ENCODE data around the gene STAP1. TPM values are rescaled to one million over a fixed set of nuclear protein-coding genes. Genes with fewer than 3 reads are reported as not detected.
A peak's percentile ranks its signal among the peaks of the same experiment; 100 is the strongest.

Gene STAP1
- total and polyA plus RNA-seq, 10 of the 15 experiments (the other 5 are each of a cell fraction or from before 2014, with no cell fraction given), result 4.6 to 19.4 (median 9.4) TPM

DNA sequence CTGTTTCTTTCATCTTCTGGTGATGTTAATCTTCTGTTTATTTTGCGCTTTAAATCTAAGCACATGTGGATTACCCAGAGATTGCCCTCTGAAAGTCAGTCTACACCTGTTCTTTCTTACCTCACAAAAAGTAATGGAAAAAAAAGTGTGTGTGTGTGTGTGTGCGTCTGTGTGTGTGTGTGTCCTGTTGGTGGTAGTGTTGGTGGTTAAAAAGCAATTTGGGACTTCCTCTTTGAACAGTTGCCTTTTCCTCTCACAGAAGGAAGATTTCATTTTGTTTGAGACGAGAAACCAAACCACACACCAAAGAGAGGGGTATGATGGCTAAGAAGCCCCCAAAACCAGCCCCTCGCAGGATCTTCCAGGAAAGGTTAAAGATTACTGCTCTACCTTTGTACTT lies at the start of gene STAP1 (continued):
- TF ChIP-seq ZBTB33 (IDR thresholded peaks at IDR 0.05) (no peak), CHD2 (IDR thresholded peaks at IDR 0.05; ENCODE audit: borderline replicate concordance, low read depth, low read length) (peak; percentile 25; the same call in 1 of the 2 replicates), SRF (IDR thresholded peaks at IDR 0.05; ENCODE audit: low read depth in 2 of 2, low read length in 2 of 2) (no peak), RUNX3 (IDR thresholded peaks at IDR 0.05; ENCODE audit: low read length) (peak; percentile 97)
- TF ChIP-seq, protein P1, sequence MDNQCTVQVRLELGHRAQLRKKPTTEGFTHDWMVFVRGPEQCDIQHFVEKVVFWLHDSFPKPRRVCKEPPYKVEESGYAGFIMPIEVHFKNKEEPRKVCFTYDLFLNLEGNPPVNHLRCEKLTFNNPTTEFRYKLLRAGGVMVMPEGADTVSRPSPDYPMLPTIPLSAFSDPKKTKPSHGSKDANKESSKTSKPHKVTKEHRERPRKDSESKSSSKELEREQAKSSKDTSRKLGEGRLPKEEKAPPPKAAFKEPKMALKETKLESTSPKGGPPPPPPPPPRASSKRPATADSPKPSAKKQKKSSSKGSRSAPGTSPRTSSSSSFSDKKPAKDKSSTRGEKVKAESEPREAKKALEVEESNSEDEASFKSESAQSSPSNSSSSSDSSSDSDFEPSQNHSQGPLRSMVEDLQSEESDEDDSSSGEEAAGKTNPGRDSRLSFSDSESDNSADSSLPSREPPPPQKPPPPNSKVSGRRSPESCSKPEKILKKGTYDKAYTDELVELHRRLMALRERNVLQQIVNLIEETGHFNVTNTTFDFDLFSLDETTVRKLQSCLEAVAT (IDR thresholded peaks at IDR 0.05), result peak; percentile 76

DNA sequence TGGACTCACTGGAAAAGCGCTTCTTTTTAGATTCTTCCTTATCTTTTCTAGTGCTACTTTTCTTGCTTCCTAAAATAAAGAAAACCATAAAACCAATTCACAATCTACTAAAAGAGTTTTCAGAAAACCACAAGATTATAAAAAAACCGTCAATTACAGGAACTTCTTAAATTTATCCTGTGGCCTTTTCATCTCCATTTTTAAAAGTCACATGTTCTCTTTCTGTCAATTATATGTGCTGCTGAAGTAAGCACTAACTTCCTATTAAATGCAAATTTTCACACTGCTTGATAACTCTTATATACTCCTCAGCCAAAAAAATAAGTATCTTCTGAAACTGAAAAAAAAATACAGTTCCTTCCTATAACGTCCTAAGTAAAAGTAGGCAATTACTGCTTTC lies 46.0 kb upstream of the STAP1 start:
- no peaks in the 10 kb centered on the region for H3K9me3 ChIP-seq (replicated peaks; ENCODE audit: control insufficient read depth, insufficient read depth, low read length)
- ChIA-PET SMC1A (ENCODE audit: uncharacterized antibody, unreplicated experiment) (no interaction called here), POLR2A (no interaction called here), CTCF (no interaction called here), RAD21 (ENCODE audit: unreplicated experiment) (no interaction called here)
- ATAC-seq (no peak), DNase-seq (ENCODE audit: low read depth, low spot score) (no peak), FAIRE-seq (no peak)
- H3K4me1 ChIP-seq (ENCODE audit: control insufficient read depth, insufficient read depth, low read length), result no peaks in the 10 kb centered on the region
- no peak overlapping the region for H3K27ac ChIP-seq (ENCODE audit: control insufficient read depth, insufficient read depth)
- H3K4me2 ChIP-seq (ENCODE audit: control insufficient read depth, insufficient read depth), result no peak overlapping the region
- no TSS peak for BruUV-seq (replicated peaks)
- 80% methylated on average over 3 of the region's 3 CpGs for WGBS (ENCODE audit: insufficient coverage, insufficient replicate concordance, low lambda C conversion rate, missing lambda C conversion rate)
- intact Hi-C loops (cut with micrococcal nuclease; ENCODE audit: unreplicated experiment) (no loop called here), in situ Hi-C loops (cut with MboI) (no loop called here)
- no peaks in the 10 kb centered on the region for H3K79me2 ChIP-seq (ENCODE audit: control insufficient read depth, insufficient read depth, low read length)
- H4K20me1 ChIP-seq (ENCODE audit: control insufficient read depth, insufficient read depth), result no peaks in the 10 kb centered on the region
- no peak overlapping the region for H2AFZ ChIP-seq (ENCODE audit: control insufficient read depth, low read depth, low read length)
- H3K9ac ChIP-seq (ENCODE audit: control insufficient read depth, insufficient read depth, low read length), result no peak overlapping the region
- H3K36me3 ChIP-seq (ENCODE audit: control insufficient read depth in 2 of 2, insufficient read depth in 2 of 2, low read length in 1 of 2), result peaks cover 2 to 15% of the 10 kb centered on the region in 2 experiments; a peak in 3 of 4 replicates
- no peak overlapping the region for H3K4me3 ChIP-seq
- H3K27me3 ChIP-seq (replicated peaks in 1 of 2; ENCODE audit: control insufficient read depth in 2 of 2, insufficient read depth in 2 of 2, low read length in 1 of 2), result no peaks in the 10 kb centered on the region
- TF ChIP-seq ZBED1 (IDR thresholded peaks at IDR 0.05; ENCODE audit: borderline replicate concordance) (no peak), HDGF (IDR thresholded peaks at IDR 0.05) (no peak), ZSCAN29 (IDR thresholded peaks at IDR 0.05) (no peak), CEBPB (IDR thresholded peaks at IDR 0.05; ENCODE audit: borderline replicate concordance in 1 of 2, low read depth in 2 of 2, low read length in 2 of 2) (no peak), POLR2A (IDR thresholded peaks at IDR 0.05; ENCODE audit: low read depth, low read length) (no peak), IKZF2 (IDR thresholded peaks at IDR 0.05) (no peak)
- TF ChIP-seq, protein P2, sequence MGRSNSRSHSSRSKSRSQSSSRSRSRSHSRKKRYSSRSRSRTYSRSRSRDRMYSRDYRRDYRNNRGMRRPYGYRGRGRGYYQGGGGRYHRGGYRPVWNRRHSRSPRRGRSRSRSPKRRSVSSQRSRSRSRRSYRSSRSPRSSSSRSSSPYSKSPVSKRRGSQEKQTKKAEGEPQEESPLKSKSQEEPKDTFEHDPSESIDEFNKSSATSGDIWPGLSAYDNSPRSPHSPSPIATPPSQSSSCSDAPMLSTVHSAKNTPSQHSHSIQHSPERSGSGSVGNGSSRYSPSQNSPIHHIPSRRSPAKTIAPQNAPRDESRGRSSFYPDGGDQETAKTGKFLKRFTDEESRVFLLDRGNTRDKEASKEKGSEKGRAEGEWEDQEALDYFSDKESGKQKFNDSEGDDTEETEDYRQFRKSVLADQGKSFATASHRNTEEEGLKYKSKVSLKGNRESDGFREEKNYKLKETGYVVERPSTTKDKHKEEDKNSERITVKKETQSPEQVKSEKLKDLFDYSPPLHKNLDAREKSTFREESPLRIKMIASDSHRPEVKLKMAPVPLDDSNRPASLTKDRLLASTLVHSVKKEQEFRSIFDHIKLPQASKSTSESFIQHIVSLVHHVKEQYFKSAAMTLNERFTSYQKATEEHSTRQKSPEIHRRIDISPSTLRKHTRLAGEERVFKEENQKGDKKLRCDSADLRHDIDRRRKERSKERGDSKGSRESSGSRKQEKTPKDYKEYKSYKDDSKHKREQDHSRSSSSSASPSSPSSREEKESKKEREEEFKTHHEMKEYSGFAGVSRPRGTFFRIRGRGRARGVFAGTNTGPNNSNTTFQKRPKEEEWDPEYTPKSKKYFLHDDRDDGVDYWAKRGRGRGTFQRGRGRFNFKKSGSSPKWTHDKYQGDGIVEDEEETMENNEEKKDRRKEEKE (IDR thresholded peaks at IDR 0.05), result no peak
- TF ChIP-seq, protein P3, sequence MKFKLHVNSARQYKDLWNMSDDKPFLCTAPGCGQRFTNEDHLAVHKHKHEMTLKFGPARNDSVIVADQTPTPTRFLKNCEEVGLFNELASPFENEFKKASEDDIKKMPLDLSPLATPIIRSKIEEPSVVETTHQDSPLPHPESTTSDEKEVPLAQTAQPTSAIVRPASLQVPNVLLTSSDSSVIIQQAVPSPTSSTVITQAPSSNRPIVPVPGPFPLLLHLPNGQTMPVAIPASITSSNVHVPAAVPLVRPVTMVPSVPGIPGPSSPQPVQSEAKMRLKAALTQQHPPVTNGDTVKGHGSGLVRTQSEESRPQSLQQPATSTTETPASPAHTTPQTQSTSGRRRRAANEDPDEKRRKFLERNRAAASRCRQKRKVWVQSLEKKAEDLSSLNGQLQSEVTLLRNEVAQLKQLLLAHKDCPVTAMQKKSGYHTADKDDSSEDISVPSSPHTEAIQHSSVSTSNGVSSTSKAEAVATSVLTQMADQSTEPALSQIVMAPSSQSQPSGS (IDR thresholded peaks at IDR 0.05; ENCODE audit: low read length), result no peak

Data from GM12878 (cell line).